ENCODE measurements around the gene RAB11FIP4. TPM values are rescaled to one million over a fixed set of nuclear protein-coding genes. Genes with fewer than 3 reads are reported as not detected.
A peak's percentile ranks its signal among the peaks of the same experiment; 100 is the strongest.

RAB11FIP4 gene
- total and polyA plus RNA-seq, 9 of the 15 experiments (the other 6 are each of a cell fraction or from before 2014, with no cell fraction given), result 0.62 to 16.6 (median 8.9) TPM

DNA sequence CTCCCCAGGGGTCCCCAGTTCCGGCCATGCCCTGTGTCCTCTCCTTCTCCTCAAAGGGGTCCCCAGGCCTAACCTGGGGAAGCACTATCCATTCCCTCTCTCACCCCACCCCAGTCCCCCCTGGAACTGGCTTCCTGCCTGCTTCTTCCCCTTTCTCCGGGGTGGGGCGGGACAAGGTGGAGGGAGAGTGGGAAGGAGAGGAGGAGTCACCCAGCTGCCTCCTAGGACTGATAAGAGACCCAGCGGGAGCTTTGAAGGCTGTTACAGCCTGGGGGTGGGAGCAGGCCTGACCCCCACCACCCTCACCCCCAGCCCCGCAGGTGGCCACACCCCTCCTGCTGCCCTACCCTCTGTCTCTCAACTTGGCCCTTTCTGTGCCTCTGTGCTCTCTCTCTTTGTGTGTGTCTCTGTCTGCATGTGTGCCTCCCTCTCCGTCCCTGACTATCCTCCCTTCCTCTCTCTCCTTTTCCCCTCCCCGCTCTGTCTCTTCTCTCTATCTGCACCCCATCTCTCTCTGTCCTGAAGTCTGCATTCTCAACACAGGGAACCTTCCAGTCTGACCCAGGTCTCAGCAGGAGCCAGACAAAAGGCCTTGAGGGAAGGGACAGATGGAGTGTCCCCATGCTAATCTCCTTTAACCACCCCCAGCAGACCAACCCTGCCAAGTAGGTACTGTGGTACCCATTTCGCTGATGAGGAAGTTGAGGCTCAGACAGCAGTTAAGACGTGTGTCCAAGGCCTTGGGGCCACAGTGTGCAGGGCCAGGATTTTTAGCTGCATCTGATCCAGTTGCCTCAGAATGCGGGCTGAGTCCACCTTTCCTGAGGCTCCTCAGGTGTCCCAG lies 66.1 kb downstream of the RAB11FIP4 start (continued):
- TF ChIP-seq, protein P1, sequence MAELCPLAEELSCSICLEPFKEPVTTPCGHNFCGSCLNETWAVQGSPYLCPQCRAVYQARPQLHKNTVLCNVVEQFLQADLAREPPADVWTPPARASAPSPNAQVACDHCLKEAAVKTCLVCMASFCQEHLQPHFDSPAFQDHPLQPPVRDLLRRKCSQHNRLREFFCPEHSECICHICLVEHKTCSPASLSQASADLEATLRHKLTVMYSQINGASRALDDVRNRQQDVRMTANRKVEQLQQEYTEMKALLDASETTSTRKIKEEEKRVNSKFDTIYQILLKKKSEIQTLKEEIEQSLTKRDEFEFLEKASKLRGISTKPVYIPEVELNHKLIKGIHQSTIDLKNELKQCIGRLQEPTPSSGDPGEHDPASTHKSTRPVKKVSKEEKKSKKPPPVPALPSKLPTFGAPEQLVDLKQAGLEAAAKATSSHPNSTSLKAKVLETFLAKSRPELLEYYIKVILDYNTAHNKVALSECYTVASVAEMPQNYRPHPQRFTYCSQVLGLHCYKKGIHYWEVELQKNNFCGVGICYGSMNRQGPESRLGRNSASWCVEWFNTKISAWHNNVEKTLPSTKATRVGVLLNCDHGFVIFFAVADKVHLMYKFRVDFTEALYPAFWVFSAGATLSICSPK (IDR thresholded peaks at IDR 0.05; ENCODE audit: borderline replicate concordance), result no peak
- TF ChIP-seq TCFL5 (CRISPR knock-in tag; conservative IDR thresholded peaks at IDR 0.05), result no peak
- TF ChIP-seq ZNF277 (CRISPR knock-in tag; IDR thresholded peaks at IDR 0.05; ENCODE audit: borderline replicate concordance), result no peak
- TF ChIP-seq SRSF9 (IDR thresholded peaks at IDR 0.05; ENCODE audit: borderline replicate concordance, low read depth, low read length), result no peak
- TF ChIP-seq USF2 (CRISPR knock-in tag; IDR thresholded peaks at IDR 0.05), result no peak
- TF ChIP-seq SMARCB1 (IDR thresholded peaks at IDR 0.05; ENCODE audit: insufficient read length, low read depth), result no peak
- TF ChIP-seq ZNF174 (CRISPR knock-in tag; IDR thresholded peaks at IDR 0.05), result no peak
- peak; percentile 74 for TF ChIP-seq TFAP4 (CRISPR knock-in tag; IDR thresholded peaks at IDR 0.05; ENCODE audit: borderline replicate concordance)
- TF ChIP-seq NCOA2 (IDR thresholded peaks at IDR 0.05; ENCODE audit: partially characterized antibody in 2 of 2), result no peak
- TF ChIP-seq PRDM10 (IDR thresholded peaks at IDR 0.05; ENCODE audit: partially characterized antibody), result peak; percentile 97
- no peak for TF ChIP-seq ETV6 (IDR thresholded peaks at IDR 0.05; ENCODE audit: borderline replicate concordance in 1 of 2, low read depth in 2 of 2, low read length in 1 of 2)
- no peak for TF ChIP-seq ETV6 (CRISPR knock-in tag; IDR thresholded peaks at IDR 0.05; ENCODE audit: borderline replicate concordance)
- TF ChIP-seq MCM5 (IDR thresholded peaks at IDR 0.05; ENCODE audit: low read depth), result no peak
- TF ChIP-seq IFI16 (CRISPR knock-in tag; IDR thresholded peaks at IDR 0.05), result no peak
- no peak for TF ChIP-seq SREBF2 (CRISPR knock-in tag; IDR thresholded peaks at IDR 0.05)
- no peak for TF ChIP-seq ZNF354B (CRISPR knock-in tag; IDR thresholded peaks at IDR 0.05)
- TF ChIP-seq HOXB6 (CRISPR knock-in tag; IDR thresholded peaks at IDR 0.05; ENCODE audit: borderline replicate concordance), result no peak
- peak; percentile 63; the same call in 1 of the 2 replicates for TF ChIP-seq SPI1 (IDR thresholded peaks at IDR 0.05; ENCODE audit: borderline replicate concordance, low read depth, low read length)
- no peak for TF ChIP-seq RBM39 (optimal IDR thresholded peaks at IDR 0.05; ENCODE audit: low read depth, low read length)

Data from K562 (cell line).